Activated CD8-positive, alpha-beta T cell treated with anti-CD3 and anti-CD28 coated beads, Interleukin-2, amount 10 ng/mL, durations not matched to agents 7 days and 5 days (primary cell): ENCODE measurements around the gene NEU2. TPM values are rescaled to one million over a fixed set of nuclear protein-coding genes. Genes with fewer than 3 reads are reported as not detected.

Source experiments
- ATAC-seq: fragments of 150-1000 bp; cut with Tn5 transposase; one replicate; pipeline ENCODE4 v1.10.0; 2021; ENCODE audit warnings: moderate library complexity
- CTCF ChIA-PET: fragments of 350-600 bp; sonication (Branson Sonifier 250); formaldehyde crosslinking; loops from one replicate; lab custom pipeline; 2021; ENCODE audit warnings: antibody characterized with exemption; lab: Charles Lee
- POLR2A ChIA-PET: fragments of 350-600 bp; sonication (Branson Sonifier 250); formaldehyde crosslinking; loops from one replicate; lab custom pipeline; 2021; ENCODE audit warnings: antibody characterized with exemption; lab: Charles Lee
- DNase-seq: peaks from one replicate; pipeline ENCODE4 v3.0.0-alpha.2; 2020
- H3K27ac Mint-ChIP-seq: one replicate; pipeline ENCODE4 v1.8.0; 2021; ENCODE audit warnings: mild to moderate bottlenecking, mixed read lengths
- H3K27me3 Mint-ChIP-seq: one replicate; pipeline ENCODE4 v1.8.0; 2021; ENCODE audit warnings: low read depth, mixed read lengths
- H3K36me3 Mint-ChIP-seq: one replicate; pipeline ENCODE4 v1.8.0; 2021; ENCODE audit warnings: low read depth, mixed read lengths
- H3K4me1 Mint-ChIP-seq: one replicate; pipeline ENCODE4 v1.8.0; 2021; ENCODE audit warnings: low read depth, mixed read lengths
- H3K4me3 Mint-ChIP-seq: one replicate; pipeline ENCODE4 v1.8.0; 2021; ENCODE audit warnings: mild to moderate bottlenecking, mixed read lengths
- H3K9me3 Mint-ChIP-seq: one replicate; pipeline ENCODE4 v1.8.0; 2022; ENCODE audit warnings: mixed read lengths; ENCODE audit not compliant: insufficient read depth
- total RNA-seq, 2 experiments: library from RNA; stranded (reverse); gene quantifications; one replicate each; pipeline ENCODE4 v1.2.3, GENCODE V29; 2021

Gene NEU2
- total RNA-seq, 2 experiments from 2014 or later, result not detected

- Mint-ChIP-seq H3K4me3 (peak overlapping the region; percentile 67), H3K9me3 (no peaks in the 10 kb centered on the region), H3K27ac (peak overlapping the region; percentile 93), H3K27me3 (no peaks in the 10 kb centered on the region), H3K4me1 (peaks cover 91% of the 10 kb centered on the region), H3K36me3 (peaks cover 85% of the 10 kb centered on the region)
- ATAC-seq (no peak), DNase-seq (no peak)
- ChIA-PET CTCF (interaction anchor here (1.2 to 3.1 kb wide), 8 partner anchors 17 to 186 kb away, joined by 4 to 24 read pairs (median 10); partner anchors contain the start of genes ATG16L1 and INPP5D), POLR2A (interaction anchor here (0.8 to 7.5 kb wide), 4 partner anchors 18 to 531 kb away, joined by 5 to 136 read pairs (median 6); partner anchors contain the start of gene INPP5D)
Observed at GRCh38 chr2:233081731-233082221, 49.3 kb downstream of the NEU2 start.

GRCh38 chr2:233082222-233082930 lies 49.9 kb downstream of the NEU2 start:
- H3K4me3 Mint-ChIP-seq, result peak overlapping the region; percentile 67
- H3K27me3 Mint-ChIP-seq, result no peaks in the 10 kb centered on the region
- ATAC-seq, result peak; percentile 10
- no peak for DNase-seq
- ChIA-PET CTCF (interaction anchor here (1.2 to 3.1 kb wide), 7 partner anchors 17 to 186 kb away, joined by 4 to 24 read pairs (median 9); partner anchors contain the start of genes ATG16L1 and INPP5D), POLR2A (interaction anchor here (0.7 to 7.5 kb wide), 5 partner anchors 18 to 531 kb away, joined by 3 to 136 read pairs (median 5); partner anchors contain the start of gene INPP5D)
- peak overlapping the region; percentile 93 for H3K27ac Mint-ChIP-seq
- peaks cover 88% of the 10 kb centered on the region for H3K36me3 Mint-ChIP-seq
- peaks cover 94% of the 10 kb centered on the region for H3K4me1 Mint-ChIP-seq
- no peaks in the 10 kb centered on the region for H3K9me3 Mint-ChIP-seq

GRCh38 chr2:233082931-233083755 lies 50.7 kb downstream of the NEU2 start:
- H3K4me1 Mint-ChIP-seq, result peaks cover 93% of the 10 kb centered on the region
- H3K27me3 Mint-ChIP-seq, result no peaks in the 10 kb centered on the region
- no peaks in the 10 kb centered on the region for H3K9me3 Mint-ChIP-seq
- H3K27ac Mint-ChIP-seq, result peak overlapping the region; percentile 93
- CTCF ChIA-PET, result interaction anchor here (0.9 to 3.1 kb wide), 8 partner anchors 17 to 478 kb away, joined by 3 to 24 read pairs (median 7); partner anchors contain the start of genes ATG16L1 and INPP5D
- DNase-seq, result no peak
- H3K4me3 Mint-ChIP-seq, result peak overlapping the region; percentile 71
- POLR2A ChIA-PET, result interaction anchor here (0.5 to 7.5 kb wide), 6 partner anchors 7 to 185 kb away, joined by 3 to 136 read pairs (median 3); partner anchors contain the start of gene INPP5D
- peaks cover 90% of the 10 kb centered on the region for H3K36me3 Mint-ChIP-seq
- no peak for ATAC-seq

GRCh38 chr2:233083782-233084181 lies 51.3 kb downstream of the NEU2 start:
- Mint-ChIP-seq H3K27ac (peak overlapping the region; percentile 93), H3K36me3 (peaks cover 92% of the 10 kb centered on the region), H3K9me3 (no peaks in the 10 kb centered on the region), H3K4me3 (peak overlapping the region; percentile 71), H3K4me1 (peaks cover 91% of the 10 kb centered on the region), H3K27me3 (no peaks in the 10 kb centered on the region)
- CTCF ChIA-PET, result interaction anchor here (0.6 to 3.1 kb wide), 8 partner anchors 8 to 479 kb away, joined by 3 to 24 read pairs (median 4); partner anchors contain the start of gene INPP5D
- DNase-seq (no peak), ATAC-seq (no peak)
- POLR2A ChIA-PET, result interaction anchor here (0.9 to 7.5 kb wide), 4 partner anchors 8 to 184 kb away, joined by 3 to 136 read pairs (median 3); partner anchors contain the start of gene INPP5D

GRCh38 chr2:233084488-233084887 lies 52.0 kb downstream of the NEU2 start:
- peak; percentile 24 for ATAC-seq
- H3K9me3 Mint-ChIP-seq, result no peaks in the 10 kb centered on the region
- ChIA-PET CTCF (interaction anchor here (0.6 to 3.1 kb wide), 6 partner anchors 9 to 479 kb away, joined by 3 to 24 read pairs (median 4); partner anchors contain the start of gene INPP5D), POLR2A (interaction anchor here (0.9 to 7.5 kb wide), 4 partner anchors 9 to 183 kb away, joined by 3 to 136 read pairs (median 3); partner anchors contain the start of gene INPP5D)
- DNase-seq, result peak; percentile 73
- peaks cover 84% of the 10 kb centered on the region for H3K4me1 Mint-ChIP-seq
- H3K36me3 Mint-ChIP-seq, result peaks cover 90% of the 10 kb centered on the region
- H3K4me3 Mint-ChIP-seq, result peak overlapping the region; percentile 71
- no peaks in the 10 kb centered on the region for H3K27me3 Mint-ChIP-seq
- H3K27ac Mint-ChIP-seq, result peak overlapping the region; percentile 93

Other genes with a start within 250 kb of the NEU2 start
- 1 to 10 TPM in 1 of 2 experiments, under 1 TPM in 1; 0.99 to 2.2 TPM for gene SNORC, start 162.4 kb upstream of the NEU2 start, total RNA-seq
- gene NGEF, start 19.4 kb upstream of the NEU2 start, total RNA-seq, result not detected
- gene INPP5D, start 27.7 kb downstream of the NEU2 start, total RNA-seq, result 100 to 1,000 TPM; 108 to 122 TPM
- 10 to 100 TPM; 47.2 to 50.5 TPM for gene ATG16L1, start 219.0 kb downstream of the NEU2 start, total RNA-seq